Measurements from ENCODE around the gene RAMP1. TPM values are rescaled to one million over a fixed set of nuclear protein-coding genes. Genes with fewer than 3 reads are reported as not detected.

Gene RAMP1
- total RNA-seq, 1 experiment from 2014 or later = 0.63 TPM

DNA sequence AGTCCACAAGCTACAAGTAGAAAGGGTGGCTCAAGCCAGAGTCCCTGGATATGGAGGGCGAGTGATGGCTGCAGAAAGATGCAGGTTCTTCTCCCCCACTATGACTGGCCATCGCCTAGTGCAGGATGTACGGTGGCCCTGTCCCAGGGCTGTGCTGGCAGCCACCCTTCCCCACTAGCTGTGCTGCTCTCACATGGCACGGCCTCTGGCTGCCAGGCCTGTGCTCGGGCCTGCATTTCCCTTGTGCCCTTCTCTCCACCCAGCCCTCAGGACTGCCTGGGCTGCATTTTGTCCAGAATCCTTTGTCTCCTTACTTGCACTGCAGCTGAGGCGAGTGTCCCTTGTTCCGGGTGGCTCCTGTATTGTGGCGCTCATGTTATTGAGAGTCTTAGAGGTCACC is 1.6 kb upstream of the RAMP1 start:
- Histone ChIP-seq H4K91ac (ENCODE audit: insufficient read length, low read depth, low read length) (no peak overlapping the region), H4K20me1 (ENCODE audit: control insufficient read depth, insufficient read depth, insufficient read length) (no peaks in the 10 kb centered on the region), H2BK12ac (ENCODE audit: insufficient read length, low read depth, low read length) (no peak overlapping the region), H3K79me2 (ENCODE audit: insufficient read depth, low read length) (no peaks in the 10 kb centered on the region), H3K18ac (ENCODE audit: insufficient read length, low read depth, low read length) (no peak overlapping the region), H3T11ph (ENCODE audit: low read length) (no peak overlapping the region), H4K8ac (replicated peaks; ENCODE audit: insufficient read length, low read depth, low read length) (no peak overlapping the region), H2BK120ac (ENCODE audit: low read depth, low read length, poor library complexity, severe bottlenecking) (no peak overlapping the region), H2AK5ac (ENCODE audit: insufficient read length, low read length) (no peak overlapping the region), H3K56ac (ENCODE audit: insufficient read length, low read depth, low read length) (no peak overlapping the region), H2BK15ac (ENCODE audit: low read depth, low read length) (no peak overlapping the region), H2BK5ac (ENCODE audit: insufficient read length, low read length) (no peak overlapping the region), H3K4ac (ENCODE audit: low read depth, low read length) (no peak overlapping the region), H3K14ac (ENCODE audit: insufficient read depth, low read length) (no peak overlapping the region), H3K4me1 (ENCODE audit: insufficient read depth, low read length) (no peaks in the 10 kb centered on the region; the same call in 1 of the 2 replicates), H3K9me3 (ENCODE audit: control insufficient read depth, low read depth, low read length) (no peaks in the 10 kb centered on the region), H3K27me3 (ENCODE audit: insufficient read depth, low read length) (peaks cover 9% of the 10 kb centered on the region; the same call in 1 of the 2 replicates), H3K27ac (ENCODE audit: insufficient read length, low read depth, low read length) (no peak overlapping the region), H2AFZ (ENCODE audit: low read length) (no peak overlapping the region), H3K9ac (ENCODE audit: extremely low read depth, insufficient read length, low read length) (no peak overlapping the region), H3K23me2 (ENCODE audit: insufficient read length, low read depth, low read length, poor library complexity, severe bottlenecking) (peaks cover 6% of the 10 kb centered on the region), H3K4me2 (ENCODE audit: insufficient read depth, insufficient read length, low read length) (no peak overlapping the region), H3K79me1 (ENCODE audit: insufficient read depth, low read depth, low read length, poor library complexity, severe bottlenecking) (no peaks in the 10 kb centered on the region), H3K23ac (ENCODE audit: insufficient read length, low read depth, low read length) (no peak overlapping the region), H2BK20ac (ENCODE audit: low read depth, low read length, poor library complexity, severe bottlenecking) (no peak overlapping the region), H4K5ac (ENCODE audit: insufficient read length, low read depth, low read length) (no peak overlapping the region)
- no peak for DNase-seq
- no CpG with 5 or more reads among the region's 8 CpGs for WGBS (ENCODE audit: extremely low coverage, insufficient read length, low lambda C conversion rate)
- H3K27ac Mint-ChIP-seq = no peak overlapping the region
- H3K27me3 Mint-ChIP-seq (ENCODE audit: low read depth) = peaks cover 79% of the 10 kb centered on the region
- H3K4me3 Mint-ChIP-seq = no peak overlapping the region
- H3K36me3 Mint-ChIP-seq (ENCODE audit: insufficient read depth in 1 of 3, low read depth in 3 of 3) = peaks cover 0 to 2% (median 0%) of the 10 kb centered on the region in 3 experiments; a peak in 1 of 7 replicates
- TF ChIP-seq, protein P1, sequence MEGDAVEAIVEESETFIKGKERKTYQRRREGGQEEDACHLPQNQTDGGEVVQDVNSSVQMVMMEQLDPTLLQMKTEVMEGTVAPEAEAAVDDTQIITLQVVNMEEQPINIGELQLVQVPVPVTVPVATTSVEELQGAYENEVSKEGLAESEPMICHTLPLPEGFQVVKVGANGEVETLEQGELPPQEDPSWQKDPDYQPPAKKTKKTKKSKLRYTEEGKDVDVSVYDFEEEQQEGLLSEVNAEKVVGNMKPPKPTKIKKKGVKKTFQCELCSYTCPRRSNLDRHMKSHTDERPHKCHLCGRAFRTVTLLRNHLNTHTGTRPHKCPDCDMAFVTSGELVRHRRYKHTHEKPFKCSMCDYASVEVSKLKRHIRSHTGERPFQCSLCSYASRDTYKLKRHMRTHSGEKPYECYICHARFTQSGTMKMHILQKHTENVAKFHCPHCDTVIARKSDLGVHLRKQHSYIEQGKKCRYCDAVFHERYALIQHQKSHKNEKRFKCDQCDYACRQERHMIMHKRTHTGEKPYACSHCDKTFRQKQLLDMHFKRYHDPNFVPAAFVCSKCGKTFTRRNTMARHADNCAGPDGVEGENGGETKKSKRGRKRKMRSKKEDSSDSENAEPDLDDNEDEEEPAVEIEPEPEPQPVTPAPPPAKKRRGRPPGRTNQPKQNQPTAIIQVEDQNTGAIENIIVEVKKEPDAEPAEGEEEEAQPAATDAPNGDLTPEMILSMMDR (conservative IDR thresholded peaks at IDR 0.05) = no peak
- peaks cover 15 to 17% of the 10 kb centered on the region in 2 experiments for H3K4me1 Mint-ChIP-seq
- no peaks in the 10 kb centered on the region for H3K9me3 Mint-ChIP-seq

Measured in H9 (cell line).